Neural crest cell (in vitro differentiated cells): ENCODE measurements around the gene PEA15. TPM values are rescaled to one million over a fixed set of nuclear protein-coding genes. Genes with fewer than 3 reads are reported as not detected.

Experiments used
- DNase-seq: peaks from one replicate; pipeline ENCODE4 v3.0.0; 2021; ENCODE audit warnings: low read depth, mixed read lengths, low spot score
- H3K27ac Mint-ChIP-seq: one replicate; pipeline ENCODE4 v1.8.0; 2021; ENCODE audit warnings: mild to moderate bottlenecking, mixed read lengths; ENCODE audit not compliant: unreplicated experiment
- H3K27me3 Mint-ChIP-seq: 2 replicates; pipeline ENCODE4 v1.8.0; 2021; ENCODE audit warnings: low read depth, mild to moderate bottlenecking, mixed read lengths
- H3K36me3 Mint-ChIP-seq: 2 replicates; pipeline ENCODE4 v1.8.0; 2021; ENCODE audit warnings: low read depth, mild to moderate bottlenecking, mixed read lengths
- H3K4me1 Mint-ChIP-seq: 2 replicates; pipeline ENCODE4 v1.8.0; 2021; ENCODE audit warnings: mixed read lengths
- H3K4me3 Mint-ChIP-seq: one replicate; pipeline ENCODE4 v1.8.0; 2021; ENCODE audit warnings: mild to moderate bottlenecking, mixed read lengths
- H3K9me3 Mint-ChIP-seq: 2 replicates; pipeline ENCODE4 v1.8.0; 2021; ENCODE audit warnings: mixed read lengths
- total RNA-seq: library from RNA; stranded (reverse); gene quantifications from 2 replicates; pipeline ENCODE4 v1.2.1, GENCODE V29; 2021
- TF ChIP-seq, protein P1 (sequence below): fragments of 200-600 bp; sonication (generic); conservative IDR thresholded peaks from 2 replicates; pipeline ENCODE4 v1.5.0; 2021; ENCODE audit warnings: antibody characterized with exemption, mild to moderate bottlenecking

Gene PEA15
- total RNA-seq, 1 donor from 2014 or later, result 117 TPM

DNA sequence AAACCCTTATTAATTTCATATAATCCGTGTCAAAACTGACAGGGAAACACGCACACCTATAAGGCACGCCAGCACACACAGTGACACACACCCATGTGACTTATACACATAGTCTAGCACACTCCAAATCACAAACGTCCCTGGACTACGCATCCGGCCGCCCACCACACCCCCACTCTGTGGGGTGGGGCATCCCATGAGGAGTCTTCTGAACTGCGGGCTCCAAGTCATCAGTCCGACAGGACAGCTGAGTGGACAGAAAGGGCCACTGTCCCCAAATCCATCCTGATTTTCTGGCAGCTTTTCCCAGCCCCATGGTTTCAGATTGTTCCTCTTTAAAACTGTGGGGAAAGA, 829 bp downstream of the PEA15 start:
- Mint-ChIP-seq H3K9me3 (no peaks in the 10 kb centered on the region), H3K27ac (peak overlapping the region; percentile 54), H3K27me3 (no peaks in the 10 kb centered on the region), H3K4me3 (peak overlapping the region; percentile 87), H3K36me3 (peaks cover 3% of the 10 kb centered on the region), H3K4me1 (peaks cover 63% of the 10 kb centered on the region)
- TF ChIP-seq, protein P1, sequence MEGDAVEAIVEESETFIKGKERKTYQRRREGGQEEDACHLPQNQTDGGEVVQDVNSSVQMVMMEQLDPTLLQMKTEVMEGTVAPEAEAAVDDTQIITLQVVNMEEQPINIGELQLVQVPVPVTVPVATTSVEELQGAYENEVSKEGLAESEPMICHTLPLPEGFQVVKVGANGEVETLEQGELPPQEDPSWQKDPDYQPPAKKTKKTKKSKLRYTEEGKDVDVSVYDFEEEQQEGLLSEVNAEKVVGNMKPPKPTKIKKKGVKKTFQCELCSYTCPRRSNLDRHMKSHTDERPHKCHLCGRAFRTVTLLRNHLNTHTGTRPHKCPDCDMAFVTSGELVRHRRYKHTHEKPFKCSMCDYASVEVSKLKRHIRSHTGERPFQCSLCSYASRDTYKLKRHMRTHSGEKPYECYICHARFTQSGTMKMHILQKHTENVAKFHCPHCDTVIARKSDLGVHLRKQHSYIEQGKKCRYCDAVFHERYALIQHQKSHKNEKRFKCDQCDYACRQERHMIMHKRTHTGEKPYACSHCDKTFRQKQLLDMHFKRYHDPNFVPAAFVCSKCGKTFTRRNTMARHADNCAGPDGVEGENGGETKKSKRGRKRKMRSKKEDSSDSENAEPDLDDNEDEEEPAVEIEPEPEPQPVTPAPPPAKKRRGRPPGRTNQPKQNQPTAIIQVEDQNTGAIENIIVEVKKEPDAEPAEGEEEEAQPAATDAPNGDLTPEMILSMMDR, result no peak
- DNase-seq, result no peak

DNA sequence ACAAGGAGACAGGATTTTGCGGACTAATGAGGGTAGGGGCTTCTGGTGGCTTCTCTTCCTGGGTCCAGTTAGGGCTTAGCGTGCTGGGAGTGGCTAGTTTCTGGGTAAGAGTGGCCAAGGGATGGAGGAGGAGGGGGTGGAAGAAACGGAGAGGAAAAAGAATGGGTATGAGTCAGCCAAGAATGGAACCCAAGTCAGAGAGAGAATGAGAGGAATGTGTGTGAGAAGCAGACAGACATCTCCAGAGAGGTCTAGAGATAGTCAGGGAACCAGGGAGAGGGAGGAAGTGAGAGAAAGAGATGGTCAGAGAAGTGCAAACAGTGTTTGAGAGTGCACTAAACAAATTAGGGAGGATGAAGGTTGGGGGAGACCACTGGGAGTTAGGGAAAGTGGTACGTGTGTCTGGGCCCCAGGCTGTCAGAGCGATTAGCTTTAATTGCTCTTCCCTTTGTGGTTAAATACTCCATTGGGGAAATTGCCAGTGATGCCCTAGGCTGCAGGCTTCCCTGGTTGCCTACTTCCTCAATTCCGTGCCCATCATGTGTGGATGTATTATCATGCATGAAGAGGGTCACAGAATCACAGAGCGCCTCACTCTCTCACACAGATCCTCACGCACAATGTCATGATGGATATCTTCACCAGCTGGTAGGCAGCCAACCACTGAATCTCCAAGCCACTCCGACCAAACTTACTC, 1.4 kb downstream of the PEA15 start:
- Mint-ChIP-seq H3K36me3 (peaks cover 5% of the 10 kb centered on the region), H3K27me3 (no peaks in the 10 kb centered on the region), H3K4me3 (peak overlapping the region; percentile 87), H3K9me3 (no peaks in the 10 kb centered on the region), H3K27ac (peak overlapping the region; percentile 54), H3K4me1 (peaks cover 69% of the 10 kb centered on the region)
- no peak for DNase-seq
- TF ChIP-seq, protein P1, result no peak

DNA sequence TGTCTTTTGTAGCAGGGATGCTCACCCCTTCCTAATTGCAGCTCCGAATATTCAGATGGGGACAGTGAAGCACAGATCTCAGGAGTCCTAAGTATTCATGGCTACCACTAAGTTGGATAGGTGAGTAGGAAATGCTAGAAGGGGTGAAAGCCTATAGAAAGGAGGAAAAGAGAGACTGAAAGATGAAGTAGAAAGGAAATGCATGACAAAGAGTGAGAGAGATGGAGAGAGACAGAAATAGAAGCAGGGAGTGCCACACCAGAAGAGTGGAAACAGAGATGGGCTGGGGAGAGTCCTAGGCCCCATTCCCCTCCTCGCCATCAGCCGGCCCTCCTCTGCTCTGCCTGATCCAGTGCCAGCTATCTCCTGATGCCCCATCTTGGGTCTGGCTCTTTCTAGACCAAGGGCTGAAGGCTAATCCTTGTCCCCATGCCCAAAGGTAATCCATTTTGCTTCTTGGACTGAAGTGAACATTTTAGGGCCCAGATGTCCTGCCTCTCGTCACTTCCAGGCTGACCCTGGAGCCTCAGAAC, 2.0 kb downstream of the PEA15 start:
- Mint-ChIP-seq H3K36me3 (peaks cover 7% of the 10 kb centered on the region), H3K27me3 (no peaks in the 10 kb centered on the region), H3K4me1 (peaks cover 72% of the 10 kb centered on the region), H3K9me3 (no peaks in the 10 kb centered on the region), H3K27ac (no peak overlapping the region), H3K4me3 (peak overlapping the region; percentile 87)
- TF ChIP-seq, protein P1, result no peak
- no peak for DNase-seq

DNA sequence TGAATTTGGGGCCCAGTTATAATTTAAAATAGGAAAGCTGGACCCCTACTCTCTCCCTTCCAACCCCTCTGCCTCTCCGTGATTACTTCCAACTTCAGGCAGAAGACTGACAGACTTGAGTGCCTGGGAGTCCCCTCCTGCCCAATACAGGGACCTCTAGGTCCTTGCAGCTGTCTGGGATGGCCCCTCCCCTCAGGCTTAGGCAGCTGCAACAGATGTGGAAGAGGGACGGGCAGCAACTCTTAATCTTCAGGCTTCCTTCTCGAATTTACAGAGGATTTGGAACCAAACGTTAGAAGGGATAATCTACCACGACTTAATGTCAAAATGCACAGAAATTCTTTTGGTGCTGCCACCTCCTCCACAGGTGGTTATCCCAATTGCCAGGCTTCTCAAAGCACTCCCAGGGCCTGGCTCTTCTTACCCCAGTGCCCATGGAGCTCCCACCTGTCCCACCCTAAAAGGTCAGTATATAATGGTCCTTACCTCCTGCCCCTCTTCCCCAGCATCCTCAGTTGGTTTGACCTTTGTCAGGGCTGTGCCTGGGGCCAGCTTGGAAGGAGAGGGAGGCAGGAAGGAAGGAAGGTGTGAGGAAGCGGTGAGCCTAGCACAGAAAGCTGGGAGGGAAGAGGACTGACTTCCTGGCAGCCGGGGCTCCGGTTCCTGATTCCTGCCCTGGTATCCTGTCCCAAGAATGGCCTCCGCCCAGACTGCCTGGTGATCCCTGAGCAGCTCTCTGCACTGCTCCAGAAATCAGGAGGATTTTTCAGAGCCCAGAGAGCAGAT, 2.8 kb downstream of the PEA15 start:
- Mint-ChIP-seq H3K4me1 (peaks cover 72% of the 10 kb centered on the region), H3K27me3 (no peaks in the 10 kb centered on the region), H3K9me3 (no peaks in the 10 kb centered on the region), H3K4me3 (peak overlapping the region; percentile 87), H3K27ac (peak overlapping the region; percentile 70), H3K36me3 (peaks cover 12% of the 10 kb centered on the region)
- no peak for DNase-seq
- TF ChIP-seq, protein P1, result no peak

DNA sequence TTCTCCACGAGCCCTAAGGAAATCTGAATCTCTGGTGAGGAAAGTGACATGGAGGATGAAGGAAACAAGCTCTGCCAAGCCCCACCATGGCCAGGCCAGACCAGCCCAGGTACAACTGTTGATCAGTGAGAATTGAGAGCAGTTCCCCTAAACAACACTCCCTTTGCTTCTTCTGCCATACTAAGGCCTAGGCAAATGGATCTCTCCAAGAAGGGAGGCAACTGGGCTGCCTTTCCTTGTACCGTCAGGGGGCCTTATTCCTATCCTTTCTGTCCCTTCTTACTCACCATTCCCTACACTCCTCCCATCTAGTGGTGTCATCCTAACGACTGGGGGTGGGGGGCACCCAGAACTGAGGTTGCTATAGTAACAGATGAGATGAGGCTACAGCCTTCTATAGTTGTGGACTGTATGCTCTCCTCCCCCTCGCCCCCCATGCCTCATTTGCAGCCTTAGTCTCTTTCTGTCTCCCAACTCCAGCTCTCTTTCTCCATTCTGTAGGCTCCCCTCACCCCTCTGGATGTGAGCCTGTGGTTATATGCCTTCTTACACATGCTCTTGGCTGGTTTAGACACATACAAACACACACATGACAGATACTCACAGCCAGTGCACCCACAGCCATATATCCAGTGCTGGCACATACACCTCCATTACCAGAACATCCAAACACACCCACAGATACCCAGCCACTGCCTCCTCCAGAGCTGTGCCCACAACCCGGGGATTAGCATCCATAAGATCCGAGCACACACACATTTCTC, 3.6 kb downstream of the PEA15 start:
- no peak for DNase-seq
- no peaks in the 10 kb centered on the region for H3K27me3 Mint-ChIP-seq
- no peaks in the 10 kb centered on the region for H3K9me3 Mint-ChIP-seq
- peak overlapping the region; percentile 70 for H3K27ac Mint-ChIP-seq
- peaks cover 72% of the 10 kb centered on the region for H3K4me1 Mint-ChIP-seq
- peaks cover 16% of the 10 kb centered on the region for H3K36me3 Mint-ChIP-seq
- H3K4me3 Mint-ChIP-seq, result peak overlapping the region; percentile 73
- TF ChIP-seq, protein P1, result no peak
